Measurements from ENCODE around the gene LRP4.

GRCh38 chr11:46876471-46876870, 41.9 kb downstream of the LRP4 start:
- TF ChIP-seq POLR2AphosphoS5 (IDR thresholded peaks at IDR 0.05) (no peak), CTCF (IDR thresholded peaks at IDR 0.05) (no peak)
